Measurements from ENCODE around the gene BRD7.

BRD7 gene

GRCh38 chr16:50296807-50297206, 72.0 kb downstream of the BRD7 start:
- ChIA-PET CTCF (no interaction called here), POLR2A (interaction anchor here (0.5 to 0.7 kb wide), 3 partner anchors 10 to 198 kb away, joined by 3 to 7 read pairs (median 3); no protein-coding TSS in a partner anchor)
- no peak for TF ChIP-seq ZNF645 (tag by site-specific recombination; IDR thresholded peaks at IDR 0.05)
- no peak for TF ChIP-seq ZFP69B (tag by site-specific recombination; IDR thresholded peaks at IDR 0.05)
- no peak for TF ChIP-seq ZNF366 (tag by site-specific recombination; conservative IDR thresholded peaks at IDR 0.05)
- TF ChIP-seq ZBTB20 (tag by site-specific recombination; IDR thresholded peaks at IDR 0.05), result no peak
- no peak for TF ChIP-seq ZNF292 (tag by site-specific recombination; IDR thresholded peaks at IDR 0.05; ENCODE audit: borderline replicate concordance, low read depth)
- TF ChIP-seq ZBTB17 (tag by site-specific recombination; IDR thresholded peaks at IDR 0.05), result no peak
- TF ChIP-seq GFI1B (tag by site-specific recombination; IDR thresholded peaks at IDR 0.05), result no peak
- no peak for TF ChIP-seq ZNF626 (tag by site-specific recombination; IDR thresholded peaks at IDR 0.05)
- no peak for TF ChIP-seq ZNF140 (tag by site-specific recombination; IDR thresholded peaks at IDR 0.05)
- TF ChIP-seq ZNF19 (tag by site-specific recombination; IDR thresholded peaks at IDR 0.05; ENCODE audit: low read depth), result no peak
- Histone ChIP-seq H3K9me3 (ENCODE audit: control insufficient read depth, insufficient read depth, low read depth, low read length) (no peaks in the 10 kb centered on the region), H3K4me3 (ENCODE audit: low read depth, low read length) (no peak overlapping the region), H3K36me3 (ENCODE audit: control insufficient read depth in 2 of 2, insufficient read depth in 1 of 2, low read length in 2 of 2) (peaks cover 0 to 14% of the 10 kb centered on the region in 2 experiments; a peak in 1 of 3 replicates), H3K27ac (ENCODE audit: extremely low read depth, low read depth, low read length) (no peak overlapping the region), H3K4me1 (ENCODE audit: control insufficient read depth, insufficient read depth, low read length) (no peaks in the 10 kb centered on the region)

GRCh38 chr16:50295541-50296132, 73.2 kb downstream of the BRD7 start:
- TF ChIP-seq ZNF280C (tag by site-specific recombination; IDR thresholded peaks at IDR 0.05) (no peak), ZNF548 (tag by site-specific recombination; IDR thresholded peaks at IDR 0.05) (no peak), BCL11A (tag by site-specific recombination; IDR thresholded peaks at IDR 0.05; ENCODE audit: low read depth) (no peak), ZNF132 (tag by site-specific recombination; IDR thresholded peaks at IDR 0.05; ENCODE audit: borderline replicate concordance) (no peak), TRIM28 (IDR thresholded peaks at IDR 0.05; ENCODE audit: borderline replicate concordance, low read length) (no peak), ZBTB8A (tag by site-specific recombination; IDR thresholded peaks at IDR 0.05) (no peak), ZNF350 (tag by site-specific recombination; IDR thresholded peaks at IDR 0.05) (no peak), CTCF (tag by site-specific recombination; IDR thresholded peaks at IDR 0.05) (no peak), ZNF747 (tag by site-specific recombination; IDR thresholded peaks at IDR 0.05) (no peak), SP3 (tag by site-specific recombination; IDR thresholded peaks at IDR 0.05) (no peak), ZNF549 (tag by site-specific recombination; IDR thresholded peaks at IDR 0.05) (no peak), ZNF449 (tag by site-specific recombination; IDR thresholded peaks at IDR 0.05) (no peak), ZNF2 (tag by site-specific recombination; IDR thresholded peaks at IDR 0.05) (no peak), ZNF776 (tag by site-specific recombination; IDR thresholded peaks at IDR 0.05; ENCODE audit: borderline replicate concordance) (no peak), ZNF654 (tag by site-specific recombination; IDR thresholded peaks at IDR 0.05; ENCODE audit: low read depth) (no peak), ZNF707 (tag by site-specific recombination; IDR thresholded peaks at IDR 0.05) (no peak), ZNF837 (tag by site-specific recombination; IDR thresholded peaks at IDR 0.05) (no peak), ZNF274 (IDR thresholded peaks at IDR 0.05; ENCODE audit: low read length) (no peak), ZNF274 (tag by site-specific recombination; IDR thresholded peaks at IDR 0.05; ENCODE audit: borderline replicate concordance) (no peak), ZFP41 (tag by site-specific recombination; IDR thresholded peaks at IDR 0.05; ENCODE audit: borderline replicate concordance) (no peak)
- Histone ChIP-seq H3K4me1 (ENCODE audit: control insufficient read depth, insufficient read depth, low read length) (no peaks in the 10 kb centered on the region), H3K4me3 (ENCODE audit: low read depth, low read length) (no peak overlapping the region), H3K36me3 (ENCODE audit: control insufficient read depth in 2 of 2, insufficient read depth in 1 of 2, low read length in 2 of 2) (peaks cover 0 to 14% of the 10 kb centered on the region in 2 experiments; a peak in 1 of 3 replicates), H3K9me3 (ENCODE audit: control insufficient read depth, insufficient read depth, low read depth, low read length) (no peaks in the 10 kb centered on the region), H3K27ac (ENCODE audit: extremely low read depth, low read depth, low read length) (no peak overlapping the region)
- ChIA-PET CTCF (interaction anchor here (0.7 kb wide), 1 partner anchor 364 kb away, joined by 3 read pairs; no protein-coding TSS in a partner anchor), POLR2A (no interaction called here)

All from HEK293 (cell line).